Lung (tissue), 12 donors: ENCODE measurements around the gene KLHL26. TPM values are rescaled to one million over a fixed set of nuclear protein-coding genes. Genes with fewer than 3 reads are reported as not detected.
A peak's percentile ranks its signal among the peaks of the same experiment; 100 is the strongest.

Experiments used
- ATAC-seq: fragments of 200-7000 bp; cut with Tn5 transposase; one replicate; pipeline ENCODE4 v1.9.1; 2020; ENCODE audit warnings: moderate number of reproducible peaks; ENCODE audit not compliant: insufficient read depth, low FRiP score
- DNase-seq, 3 donors: peaks; one replicate each; pipeline ENCODE4 v3.0.0-alpha.2; 2013 to 2017
- H3K27ac ChIP-seq, 2 donors: one replicate each; pipeline ENCODE4 v1.5.1; 2013; ENCODE audit warnings: mild to moderate bottlenecking in 2 of 2, moderate library complexity in 2 of 2, control low read depth in 1 of 2, inconsistent platforms in 1 of 2, low read depth in 1 of 2, low read length in 1 of 2
- H3K27me3 ChIP-seq, 3 donors: one replicate each; pipeline ENCODE4 v1.5.1; 2013; ENCODE audit warnings: low read length in 2 of 3; ENCODE audit not compliant: control insufficient read depth in 3 of 3, insufficient read depth in 3 of 3
- H3K36me3 ChIP-seq, 4 donors: one replicate each; pipeline ENCODE4 v1.5.1; 2013; ENCODE audit warnings: low read length in 4 of 4, mild to moderate bottlenecking in 1 of 4, moderate library complexity in 1 of 4; ENCODE audit not compliant: control insufficient read depth in 4 of 4, insufficient read depth in 4 of 4
- H3K4me1 ChIP-seq, 5 donors: one replicate each; pipeline ENCODE4 v1.5.1; 2013; ENCODE audit warnings: low read length in 5 of 5, mild to moderate bottlenecking in 2 of 5, moderate library complexity in 1 of 5; ENCODE audit not compliant: control insufficient read depth in 5 of 5, insufficient read depth in 5 of 5
- H3K4me3 ChIP-seq: one replicate; pipeline ENCODE4 v1.5.1; 2013; ENCODE audit warnings: mild to moderate bottlenecking, control low read depth, moderate library complexity
- H3K9ac ChIP-seq, 2 donors: one replicate each; pipeline ENCODE4 v1.5.1; 2013; ENCODE audit warnings: low read length in 2 of 2, control low read depth in 1 of 2; ENCODE audit not compliant: insufficient read depth in 1 of 2
- H3K9me3 ChIP-seq, 4 donors: one replicate each; pipeline ENCODE4 v1.5.1; 2013; ENCODE audit warnings: low read length in 3 of 4, mild to moderate bottlenecking in 1 of 4, moderate library complexity in 1 of 4; ENCODE audit not compliant: control insufficient read depth in 4 of 4, insufficient read depth in 3 of 4
- WGBS, 2 donors: extraction: QIAGEN DNeasy Blood & Tissue Kit; methylation state at CpG; one replicate each; pipeline ENCODE4 v1.1.7; 2013; 5-methylcytosine and 5-hydroxymethylcytosine counted together
- polyA plus RNA-seq, 2 donors: library from polyadenylated mRNA; stranded (reverse); fragments of 200-250 nt; gene quantifications; one replicate each; pipeline ENCODE4 v1.2.1, GENCODE V29; 2013
- total RNA-seq, 2 donors: library from RNA; depleted of rRNA in 1 of 2; stranded (reverse); fragments of >200 nt in 1 of 2; gene quantifications; one replicate each; pipeline ENCODE4 v1.2.1, GENCODE V29; 2014 to 2021
- TF ChIP-seq, protein P1 (sequence below): IDR thresholded peaks from 2 replicates; pipeline ENCODE4 v1.5.1; 2012; ENCODE audit warnings: mild to moderate bottlenecking; ENCODE audit errors: control extremely low read depth, extremely low read depth
- donor health status: control.
- donor health status: control.
- donor health status: Bipolar disorder and iron deficiency.
- donor health status: healthy.
- donor health status: DM: yes; HTN: yes; CAD: no.

Gene KLHL26
- total and polyA plus RNA-seq, 4 donors, result 4.1 to 18.0 (median 8.4) TPM

DNA sequence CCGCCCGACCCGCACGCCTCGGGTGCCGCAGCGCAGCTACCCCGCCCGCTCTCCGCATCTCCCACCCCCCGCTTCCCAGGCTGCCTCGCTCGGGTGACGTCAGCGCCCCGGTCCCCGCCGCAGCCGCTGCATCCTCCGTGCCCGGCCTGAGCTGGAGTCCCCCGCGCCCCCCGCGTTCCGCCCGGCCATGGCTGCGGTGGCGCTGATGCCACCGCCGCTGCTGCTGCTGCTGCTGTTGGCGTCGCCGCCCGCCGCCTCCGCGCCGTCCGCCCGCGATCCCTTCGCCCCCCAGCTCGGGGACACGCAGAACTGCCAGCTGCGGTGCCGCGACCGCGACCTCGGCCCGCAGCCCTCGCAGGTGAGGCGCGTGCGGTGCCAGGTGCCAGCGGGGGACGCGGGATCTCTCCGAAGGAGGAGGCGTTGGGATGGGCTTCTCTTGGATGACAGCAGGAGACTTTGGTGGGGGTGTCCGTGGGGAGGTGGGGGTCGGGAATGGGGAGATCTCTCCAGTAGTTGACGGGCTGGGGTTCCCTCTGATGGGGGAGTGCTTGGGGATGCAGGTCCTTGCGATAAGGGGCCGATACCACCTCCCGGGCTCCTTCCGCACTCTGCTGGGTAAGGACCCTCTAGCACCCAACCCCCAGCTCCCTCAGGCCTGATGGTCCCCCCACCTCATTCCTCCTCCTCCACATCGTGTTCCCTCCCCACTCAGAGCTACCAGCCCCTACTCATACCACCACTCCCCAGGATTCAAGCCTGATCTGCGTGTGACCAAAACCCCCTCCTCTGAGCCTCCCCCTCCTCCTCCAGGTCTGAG lies 23.8 kb upstream of the KLHL26 start, which contains the start of gene TMEM59L:
TMEM59L (plus strand) TSS at position 99 of the 817 bp plus-strand sequence; CDS start at position 188, 89 bp downstream.
- H3K9ac ChIP-seq, result no peak within 1 kb of the TSS
- H3K27me3 ChIP-seq, result peaks cover 0 to 57% (median 50%) of the 10 kb centered on the region in 3 donors
- TF ChIP-seq, protein P1, sequence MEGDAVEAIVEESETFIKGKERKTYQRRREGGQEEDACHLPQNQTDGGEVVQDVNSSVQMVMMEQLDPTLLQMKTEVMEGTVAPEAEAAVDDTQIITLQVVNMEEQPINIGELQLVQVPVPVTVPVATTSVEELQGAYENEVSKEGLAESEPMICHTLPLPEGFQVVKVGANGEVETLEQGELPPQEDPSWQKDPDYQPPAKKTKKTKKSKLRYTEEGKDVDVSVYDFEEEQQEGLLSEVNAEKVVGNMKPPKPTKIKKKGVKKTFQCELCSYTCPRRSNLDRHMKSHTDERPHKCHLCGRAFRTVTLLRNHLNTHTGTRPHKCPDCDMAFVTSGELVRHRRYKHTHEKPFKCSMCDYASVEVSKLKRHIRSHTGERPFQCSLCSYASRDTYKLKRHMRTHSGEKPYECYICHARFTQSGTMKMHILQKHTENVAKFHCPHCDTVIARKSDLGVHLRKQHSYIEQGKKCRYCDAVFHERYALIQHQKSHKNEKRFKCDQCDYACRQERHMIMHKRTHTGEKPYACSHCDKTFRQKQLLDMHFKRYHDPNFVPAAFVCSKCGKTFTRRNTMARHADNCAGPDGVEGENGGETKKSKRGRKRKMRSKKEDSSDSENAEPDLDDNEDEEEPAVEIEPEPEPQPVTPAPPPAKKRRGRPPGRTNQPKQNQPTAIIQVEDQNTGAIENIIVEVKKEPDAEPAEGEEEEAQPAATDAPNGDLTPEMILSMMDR, result no peak
- ATAC-seq (no peak), DNase-seq (peak in 2 of 3 donors; percentile 40 to 49)
- H3K4me3 ChIP-seq, result peak within 1 kb of the TSS; percentile 18
- H3K27ac ChIP-seq, result no peak within 1 kb of the TSS
- H3K9me3 ChIP-seq, result peaks cover 0 to 1% (median 0%) of the 10 kb centered on the region in 4 donors
- H3K4me1 ChIP-seq, result peaks cover 0 to 16% (median 14%) of the 10 kb centered on the region in 5 donors
- WGBS, 2 donors, result 1 to 2% methylated on average over 57 to 70 of the region's 70 CpGs
- H3K36me3 ChIP-seq, result no peaks in the 10 kb centered on the region

DNA sequence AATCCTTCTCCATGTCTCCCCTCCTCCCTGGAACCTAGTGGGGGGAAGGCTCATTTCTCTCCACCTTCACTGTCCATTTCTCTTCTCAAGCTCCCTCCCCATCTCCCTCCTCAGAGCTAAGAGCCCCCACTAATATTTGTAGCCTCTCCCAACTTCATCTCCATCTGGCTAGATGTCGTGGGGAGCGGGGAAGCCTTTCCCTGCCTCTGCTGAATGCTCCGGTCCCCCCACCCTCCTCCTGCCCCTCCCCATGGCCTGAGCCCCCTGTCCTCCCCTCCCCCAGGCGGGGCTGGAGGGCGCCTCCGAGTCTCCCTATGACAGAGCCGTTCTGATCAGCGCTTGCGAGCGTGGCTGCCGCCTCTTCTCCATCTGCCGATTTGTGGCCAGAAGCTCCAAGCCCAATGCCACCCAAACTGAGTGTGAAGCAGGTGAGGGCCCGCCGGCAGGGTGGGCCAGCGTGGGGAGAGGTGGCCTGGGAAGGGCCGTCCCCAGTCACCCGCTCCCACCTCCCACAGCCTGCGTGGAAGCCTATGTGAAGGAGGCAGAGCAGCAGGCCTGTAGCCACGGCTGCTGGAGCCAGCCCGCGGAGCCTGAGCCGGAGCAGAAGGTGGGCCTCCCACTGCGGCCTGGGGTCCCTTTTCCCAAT lies 23.1 kb upstream of the KLHL26 start:
- H3K4me3 ChIP-seq, result no peak overlapping the region
- no peaks in the 10 kb centered on the region for H3K36me3 ChIP-seq
- H3K9me3 ChIP-seq, result peaks cover 0 to 2% (median 0%) of the 10 kb centered on the region in 4 donors
- ATAC-seq (no peak), DNase-seq (no peak)
- peaks cover 0 to 16% (median 14%) of the 10 kb centered on the region in 5 donors for H3K4me1 ChIP-seq
- no peak overlapping the region for H3K9ac ChIP-seq
- 26 to 38% methylated on average over 20 to 23 of the region's 23 CpGs for WGBS, 2 donors
- peaks cover 0 to 50% (median 43%) of the 10 kb centered on the region in 3 donors for H3K27me3 ChIP-seq
- TF ChIP-seq, protein P1, result no peak
- H3K27ac ChIP-seq, result no peak overlapping the region

DNA sequence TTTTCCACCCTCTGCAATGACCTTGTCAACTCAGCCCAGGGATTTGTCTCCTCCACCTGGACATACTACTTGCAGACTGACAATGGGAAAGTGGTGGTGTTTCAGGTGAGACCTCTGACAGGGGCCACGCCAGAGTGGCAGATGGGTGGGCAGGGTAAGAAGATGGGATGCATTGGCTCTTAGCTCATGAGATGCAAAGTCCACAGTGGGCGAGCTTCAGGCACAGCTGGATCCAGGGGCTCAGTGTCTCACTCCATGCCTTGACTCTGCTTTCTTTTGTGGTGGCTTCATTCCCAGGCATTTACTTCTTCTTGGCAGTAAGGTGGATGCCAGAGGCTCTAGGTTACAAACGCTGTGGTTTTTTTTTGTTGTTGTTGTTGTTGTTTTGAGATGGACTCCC lies 20.8 kb upstream of the KLHL26 start:
- 90 to 98% methylated on average over 3 of the region's 3 CpGs for WGBS, 2 donors

More for the DNA sequence above, 20.8 kb upstream of the KLHL26 start:
- peaks cover 0 to 2% (median 0%) of the 10 kb centered on the region in 4 donors for H3K9me3 ChIP-seq
- H3K4me3 ChIP-seq, result no peak overlapping the region
- H3K9ac ChIP-seq, result no peak overlapping the region
- DNase-seq (no peak), ATAC-seq (no peak)
- peaks cover 0 to 14% (median 13%) of the 10 kb centered on the region in 5 donors for H3K4me1 ChIP-seq
- TF ChIP-seq, protein P1, result no peak
- H3K27me3 ChIP-seq, result peaks cover 0 to 33% (median 26%) of the 10 kb centered on the region in 3 donors
- no peak overlapping the region for H3K27ac ChIP-seq
- H3K36me3 ChIP-seq, result no peaks in the 10 kb centered on the region
